Astrocyte of the cerebellum (primary cell): ENCODE data around the gene ADRA2B.

Experiments used
- DNase-seq: peaks from one replicate; pipeline ENCODE4 v3.0.0-alpha.2; 2011; ENCODE audit warnings: low read depth
- H3K4me3 ChIP-seq: 2 replicates; pipeline ENCODE4 v1.5.1; 2011; ENCODE audit warnings: mild to moderate bottlenecking, low read depth, low read length, moderate library complexity
- CTCF ChIP-seq: IDR thresholded peaks from 2 replicates; pipeline ENCODE4 v1.5.1; 2012; ENCODE audit warnings: low read length, low read depth, moderate library complexity, mild to moderate bottlenecking; ENCODE audit errors: missing control alignments
- in situ Hi-C: cut with HindIII; loops from 2 replicates; pipeline ENCODE4 v1.10.0; 2017; ENCODE audit warnings: low sequenced_read_pairs

The ADRA2B gene

DNA sequence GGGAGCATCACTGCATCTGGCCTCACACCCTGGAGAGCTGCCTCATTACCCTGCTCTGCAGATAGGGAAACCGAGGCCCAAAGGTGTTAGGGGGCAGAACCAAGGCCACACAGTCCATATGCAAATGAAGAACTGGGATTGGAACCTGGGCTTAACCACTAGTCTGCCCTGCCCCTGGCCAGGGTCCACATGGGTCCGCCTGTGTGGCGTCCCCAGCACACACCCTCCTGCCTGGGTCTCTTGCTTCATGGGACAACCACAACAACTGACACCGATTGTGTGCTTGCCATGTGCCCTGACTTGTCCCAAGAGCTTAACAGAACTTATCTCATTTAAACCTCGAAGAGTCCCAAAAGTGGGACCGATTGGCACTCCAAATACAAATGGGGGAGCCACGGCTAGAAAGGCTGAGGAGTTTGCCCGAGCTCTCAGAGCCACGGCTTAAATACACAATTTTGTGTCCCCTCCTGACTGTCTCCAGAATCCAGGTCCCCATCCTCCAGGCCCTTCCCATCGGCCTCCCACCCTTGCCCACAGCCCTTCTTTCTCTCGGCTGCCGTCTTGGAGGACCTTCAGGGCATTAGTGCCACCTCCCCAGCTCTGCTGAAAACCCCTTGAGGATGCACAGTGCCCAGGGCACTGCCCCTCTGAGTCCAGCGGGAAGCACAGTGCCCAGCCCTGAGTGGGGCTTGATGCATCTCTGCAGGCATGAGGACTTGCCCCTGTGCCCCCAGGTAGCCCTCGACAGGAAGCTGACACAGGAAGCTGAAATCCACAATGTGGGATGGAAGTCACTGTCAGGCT, 34.6 kb upstream of the ADRA2B start:
- in situ Hi-C loops: no loop called here
- TF ChIP-seq CTCF: no peak
- DNase-seq: no peak
- H3K4me3 ChIP-seq: no peak overlapping the region

DNA sequence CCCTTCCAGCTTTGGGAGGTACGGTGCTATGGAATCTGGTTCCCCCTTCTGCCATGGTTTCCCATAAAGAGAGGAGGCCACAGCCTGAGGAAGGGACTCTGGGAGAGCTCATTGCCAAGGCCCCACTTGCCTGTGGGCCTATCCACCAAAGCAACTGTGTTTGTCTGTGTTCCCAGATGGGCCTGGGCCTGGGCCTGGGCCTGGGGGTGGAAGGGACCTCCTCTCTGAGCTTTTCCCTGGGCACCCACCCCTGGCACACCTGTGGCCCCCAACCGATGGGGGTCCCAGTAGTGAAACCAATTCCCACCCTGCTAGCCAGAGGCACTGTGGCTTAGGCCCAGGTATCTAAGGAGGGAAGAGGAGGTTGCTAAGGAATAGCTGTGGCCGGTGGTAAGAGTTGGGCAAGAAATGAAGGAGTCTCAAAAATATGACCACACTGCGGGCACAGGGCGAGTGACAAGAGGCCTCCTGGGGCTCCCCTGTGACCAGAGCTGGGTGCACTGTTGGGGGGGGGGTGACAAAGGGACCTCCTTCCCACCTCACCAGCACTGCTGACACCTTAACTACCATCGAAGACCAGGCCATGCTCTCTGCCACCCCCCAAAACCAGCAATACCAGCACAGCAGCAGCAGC, 33.8 kb upstream of the ADRA2B start:
- DNase-seq: no peak
- in situ Hi-C loops: no loop called here
- no peak overlapping the region for H3K4me3 ChIP-seq
- no peak for TF ChIP-seq CTCF

- H3K4me3 ChIP-seq: no peak overlapping the region
- TF ChIP-seq CTCF: no peak
- in situ Hi-C loops: no loop called here
- DNase-seq: peak; percentile 72
Measured at GRCh38 chr2:96148410-96149217, 32.2 kb upstream of the ADRA2B start.

DNA sequence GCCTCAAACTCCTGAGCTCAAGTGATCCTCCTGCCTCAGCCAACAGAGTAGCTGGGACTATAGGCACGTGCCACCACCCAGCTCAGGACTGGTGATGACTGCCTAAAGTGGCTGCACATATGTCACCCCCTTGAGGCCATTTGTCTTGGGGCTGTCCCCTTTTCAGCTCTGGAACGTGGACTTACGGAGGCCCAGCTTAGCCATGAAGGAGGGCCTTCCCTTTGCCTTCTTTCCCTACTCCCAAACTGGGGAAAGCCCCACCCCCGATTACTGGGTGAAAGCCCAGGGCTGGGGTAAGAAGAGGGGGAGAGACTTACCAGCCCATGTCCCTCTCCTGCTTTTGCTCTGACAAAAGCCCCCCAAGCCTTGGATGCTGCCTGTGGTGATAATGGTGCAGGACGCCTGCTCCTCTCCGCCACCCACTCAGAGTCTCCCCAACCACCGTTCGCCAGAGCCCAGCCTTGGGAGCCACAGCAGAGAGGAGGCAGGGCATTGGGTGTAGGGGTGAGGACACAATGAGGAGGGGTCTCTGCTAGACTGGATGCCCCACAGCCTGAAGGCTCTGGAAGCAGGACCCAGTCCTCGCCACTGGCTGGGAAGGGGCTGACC, 31.3 kb upstream of the ADRA2B start:
- DNase-seq: no peak
- TF ChIP-seq CTCF: no peak
- H3K4me3 ChIP-seq: no peak overlapping the region
- in situ Hi-C loops: no loop called here

DNA sequence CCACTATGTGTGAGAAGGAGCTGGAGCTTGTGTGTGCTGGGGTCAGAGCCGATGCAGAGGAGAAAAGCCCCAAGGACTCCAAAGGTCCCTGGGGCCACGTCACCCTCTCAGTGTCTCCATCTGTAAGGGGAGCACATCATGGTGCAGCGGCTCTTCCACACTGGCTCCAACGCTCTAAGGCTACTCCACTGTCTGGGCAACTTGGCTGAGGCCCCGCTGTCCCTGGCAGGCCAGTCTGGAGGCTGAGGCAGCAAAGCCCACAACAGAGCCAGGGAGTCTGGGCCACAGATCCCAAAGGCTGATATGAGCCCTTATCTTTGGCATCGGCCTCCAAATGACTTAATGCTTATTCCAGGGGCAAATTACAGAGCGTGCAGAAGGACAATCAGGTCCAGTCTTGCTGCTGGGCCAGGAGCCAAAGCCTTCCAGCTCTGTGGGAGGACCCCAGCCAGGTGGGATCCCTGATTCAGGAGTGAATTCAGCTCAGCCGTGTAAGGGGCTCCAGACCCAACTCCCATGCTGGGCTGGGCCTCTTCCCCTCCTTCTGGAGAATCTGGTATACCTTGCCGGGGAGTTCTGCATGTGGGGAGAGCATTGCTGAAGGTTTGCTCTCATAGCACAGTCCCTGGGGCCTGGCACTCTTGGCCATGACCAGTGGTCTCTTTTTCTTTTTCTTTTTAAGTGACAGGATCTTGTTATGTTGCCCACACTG, 30.7 kb upstream of the ADRA2B start:
- no peak for TF ChIP-seq CTCF
- no peak overlapping the region for H3K4me3 ChIP-seq
- in situ Hi-C loops: no loop called here
- no peak for DNase-seq
